HCT116 (cell line): ENCODE data around the gene CASP7. TPM values are rescaled to one million over a fixed set of nuclear protein-coding genes. Genes with fewer than 3 reads are reported as not detected.

Experiments used
- ATAC-seq: fragments of 200-7000 bp; cut with Tn5 transposase; 2 replicates; pipeline ENCODE4 v1.9.1; 2020; ENCODE audit warnings: mild to moderate bottlenecking, moderate library complexity
- BruUV-seq: library from RNA; stranded (reverse); fragments of 400-500 nt; replicated peaks from 2 replicates; lab custom pipeline; 2021; lab: Mats Ljungman, UMichigan
- CTCF ChIA-PET: fragments of 300-600 bp; sonication (Branson Sonifier 250); formaldehyde crosslinking; loops from one replicate; lab custom pipeline; 2021; ENCODE audit warnings: antibody characterized with exemption; lab: Charles Lee
- POLR2A ChIA-PET: fragments of 300-600, 350-600 bp; sonication (Branson Sonifier 250); formaldehyde crosslinking; loops from one replicate; lab custom pipeline; 2021; ENCODE audit warnings: antibody characterized with exemption; lab: Charles Lee
- RAD21 ChIA-PET, 2 experiments: fragments of 300-600 bp; sonication (Branson Sonifier 250); formaldehyde crosslinking; loops; one replicate each; lab custom pipeline; 2023; ENCODE audit warnings: low total read pairs in 2 of 2; ENCODE audit not compliant: uncharacterized antibody in 2 of 2, unreplicated experiment in 2 of 2, low non-redundant PET in 1 of 2; lab: Charles Lee
- DNase-seq: peaks from one replicate; pipeline ENCODE4 v3.0.0-alpha.2; 2010; ENCODE audit warnings: low read depth, low spot score
- H2AFZ ChIP-seq: fragments of 200-600 bp; shearing (Covaris generic), sonication (generic); 2 replicates; pipeline ENCODE4 v1.6.1; 2017; ENCODE audit warnings: low read depth, mixed run types, mixed read lengths, antibody characterized with exemption, low read length; ENCODE audit not compliant: poor library complexity, severe bottlenecking
- H3K27ac ChIP-seq: 2 replicates; pipeline ENCODE4 v1.5.1; 2012; ENCODE audit warnings: low read depth, low read length
- H3K27me3 ChIP-seq: fragments of 200-600 bp; sonication (generic); 2 replicates; pipeline ENCODE4 v1.6.1; 2016; ENCODE audit warnings: mixed run types, low read length, mixed read lengths; ENCODE audit not compliant: insufficient read depth
- H3K36me3 ChIP-seq, 2 experiments: fragments of 200-500 bp in 1 of 2; fragments of 200-600 bp in 1 of 2; sonication (Bioruptor generic) in 1 of 2; sonication (generic) in 1 of 2; 2 replicates each; pipeline versions ENCODE4 v1.5.1 to v1.6.1; 2014 to 2016; ENCODE audit warnings: low read length in 2 of 2, inconsistent platforms in 1 of 2, mixed read lengths in 1 of 2, mixed run types in 1 of 2; ENCODE audit not compliant: insufficient read depth in 2 of 2, control insufficient read depth in 1 of 2
- H3K4me1 ChIP-seq, 2 experiments: fragments of 200-600 bp in 1 of 2; sonication (generic) in 1 of 2; 2 replicates each; pipeline versions ENCODE4 v1.5.1 to v1.6.1; 2012 to 2017; ENCODE audit warnings: low read length in 2 of 2, inconsistent platforms in 1 of 2, mild to moderate bottlenecking in 1 of 2, mixed read lengths in 1 of 2, mixed run types in 1 of 2, moderate library complexity in 1 of 2; ENCODE audit not compliant: insufficient read depth in 2 of 2, control insufficient read depth in 1 of 2
- H3K4me2 ChIP-seq: fragments of 200-600 bp; sonication (generic); 2 replicates; pipeline ENCODE4 v1.6.1; 2017; ENCODE audit warnings: mixed run types, low read length, mixed read lengths
- H3K4me3 ChIP-seq, 2 experiments: fragments of 200-600 bp in 1 of 2; sonication (generic) in 1 of 2; replicated peaks in 1 of 2; 2 replicates each; pipeline ENCODE4 v1.5.1; 2011 to 2016; ENCODE audit warnings: low read length in 2 of 2, control low read depth in 1 of 2, low read depth in 1 of 2, mild to moderate bottlenecking in 1 of 2, mixed read lengths in 1 of 2, mixed run types in 1 of 2
- H3K79me2 ChIP-seq: fragments of 200-600 bp; sonication (generic); 2 replicates; pipeline ENCODE4 v1.6.1; 2017; ENCODE audit warnings: mild to moderate bottlenecking, mixed run types, low read length, moderate library complexity, mixed read lengths; ENCODE audit not compliant: insufficient read depth
- H3K9ac ChIP-seq: fragments of 200-600 bp; sonication (generic); 2 replicates; pipeline ENCODE4 v1.6.1; 2016; ENCODE audit warnings: low read length, mixed read lengths
- H3K9me2 ChIP-seq: fragments of 200-600 bp; sonication (generic), shearing (Covaris generic); 2 replicates; pipeline ENCODE4 v1.6.1; 2017; ENCODE audit warnings: mixed run types, mild to moderate bottlenecking, moderate library complexity; ENCODE audit not compliant: insufficient read depth
- H3K9me3 ChIP-seq, 2 experiments: fragments of 200-500 bp in 1 of 2; fragments of 200-600 bp in 1 of 2; sonication (Bioruptor generic) in 1 of 2; sonication (generic) in 1 of 2; 2 replicates each; pipeline ENCODE4 v1.6.1; 2014 to 2017; ENCODE audit warnings: low read length in 2 of 2, mixed read lengths in 2 of 2, inconsistent platforms in 1 of 2, low read depth in 1 of 2, mild to moderate bottlenecking in 1 of 2, mixed run types in 1 of 2, moderate library complexity in 1 of 2; ENCODE audit not compliant: control insufficient read depth in 1 of 2, insufficient read depth in 1 of 2
- H4K20me1 ChIP-seq: fragments of 200-600 bp; sonication (generic), shearing (Covaris generic); 2 replicates; pipeline ENCODE4 v1.6.1; 2017; ENCODE audit warnings: mixed run types, mild to moderate bottlenecking, moderate library complexity; ENCODE audit not compliant: insufficient read depth
- ATF3 ChIP-seq: IDR thresholded peaks from 2 replicates; pipeline ENCODE4 v1.6.1; 2012
- CBX3 ChIP-seq: IDR thresholded peaks from 2 replicates; pipeline ENCODE4 v1.6.1; 2012; ENCODE audit warnings: low read depth
- CEBPB ChIP-seq: IDR thresholded peaks from 2 replicates; pipeline ENCODE4 v1.6.1; 2012; ENCODE audit warnings: low read depth
- CTCF ChIP-seq, 3 experiments: fragments of 200-600 bp in 1 of 3; sonication (generic) in 1 of 3; IDR thresholded peaks in 2 of 3; conservative IDR thresholded peaks in 1 of 3; 2 replicates each; pipeline ENCODE4 v1.5.1; 2012 to 2017; ENCODE audit warnings: low read depth in 2 of 3, low read length in 2 of 3, antibody characterized with exemption in 1 of 3, borderline replicate concordance in 1 of 3, control low read depth in 1 of 3, mild to moderate bottlenecking in 1 of 3, mixed read lengths in 1 of 3, mixed run types in 1 of 3, moderate library complexity in 1 of 3; ENCODE audit not compliant: insufficient read depth in 1 of 3
- EGR1 ChIP-seq: IDR thresholded peaks from 2 replicates; pipeline ENCODE4 v1.6.1; 2012; ENCODE audit warnings: low read depth
- ELF1 ChIP-seq: IDR thresholded peaks from 2 replicates; pipeline ENCODE4 v1.6.1; 2012; ENCODE audit warnings: low read depth, borderline replicate concordance
- EZH2 ChIP-seq: fragments of 200-600 bp; sonication (generic); IDR thresholded peaks from 2 replicates; pipeline ENCODE4 v1.6.1; 2017; ENCODE audit warnings: antibody characterized with exemption, mixed run types
- JUND ChIP-seq: IDR thresholded peaks from 2 replicates; pipeline ENCODE4 v1.6.1; 2012
- POLR2AphosphoS5 ChIP-seq: IDR thresholded peaks from 2 replicates; pipeline ENCODE4 v1.6.1; 2011; ENCODE audit warnings: mild to moderate bottlenecking, low read depth, low read length, moderate library complexity
- REST ChIP-seq: IDR thresholded peaks from 2 replicates; pipeline ENCODE4 v1.6.1; 2012; ENCODE audit warnings: low read depth
- SIN3A ChIP-seq: IDR thresholded peaks from 2 replicates; pipeline ENCODE4 v1.6.1; 2012; ENCODE audit warnings: low read depth
- SP1 ChIP-seq: IDR thresholded peaks from 2 replicates; pipeline ENCODE4 v1.6.1; 2012; ENCODE audit warnings: low read depth
- SRF ChIP-seq: IDR thresholded peaks from 2 replicates; pipeline ENCODE4 v1.6.1; 2012; ENCODE audit warnings: low read depth
- ZFX ChIP-seq: fragments of 450-650 bp; IDR thresholded peaks from 2 replicates; pipeline ENCODE4 v1.6.1; 2017
- ZNF274 ChIP-seq: fragments of 200-500 bp; sonication (Bioruptor generic); IDR thresholded peaks from 2 replicates; pipeline ENCODE4 v1.6.1; 2014; ENCODE audit warnings: mild to moderate bottlenecking, low read depth, low read length, inconsistent platforms
- intact Hi-C: fragments of 100-400 bp; cut with micrococcal nuclease; formaldehyde crosslinking; loops from 2 replicates; pipeline ENCODE4 v1.10.0; 2022
- total RNA-seq: library from RNA; stranded (reverse); gene quantifications from one replicate; pipeline ENCODE4 v1.2.1, GENCODE V29; 2021; ENCODE audit not compliant: unreplicated experiment
- TF ChIP-seq, protein P1 (sequence below): IDR thresholded peaks from 2 replicates; pipeline ENCODE4 v1.6.1; 2012
- TF ChIP-seq, protein P2 (sequence below): IDR thresholded peaks from 2 replicates; pipeline ENCODE4 v1.6.1; 2011; ENCODE audit warnings: mild to moderate bottlenecking, low read length, moderate library complexity; ENCODE audit not compliant: insufficient replicate concordance; ENCODE audit errors: extremely low read depth

The CASP7 gene
- total RNA-seq, 1 experiment from 2014 or later = 30.5 TPM

DNA sequence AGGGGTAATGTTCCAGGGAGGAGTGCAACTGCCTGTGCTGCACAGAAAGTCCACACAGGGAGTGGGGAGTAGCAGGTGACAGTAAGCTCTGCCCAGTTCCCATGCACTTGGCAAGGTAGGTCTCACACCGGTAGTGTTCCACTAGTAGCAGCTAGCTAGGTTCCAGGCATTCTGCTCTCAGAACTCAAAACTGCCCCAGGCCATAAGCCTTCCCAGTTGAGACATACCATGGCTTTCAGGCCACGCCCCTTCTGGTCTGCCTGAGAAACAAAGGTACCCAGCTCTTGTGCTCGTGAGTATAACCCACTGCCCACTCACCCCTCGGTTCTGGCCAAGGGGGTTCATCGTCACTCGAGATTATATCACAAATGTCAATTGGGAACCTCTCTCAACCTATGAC, 12.6 kb downstream of the CASP7 start:
- ChIA-PET RAD21 (no interaction called here), POLR2A (no interaction called here), CTCF (no interaction called here)
- H3K9me3 ChIP-seq = peaks cover 6 to 11% of the 10 kb centered on the region in 2 experiments; a peak in 3 of 4 replicates
- H2AFZ ChIP-seq = no peak overlapping the region
- ATAC-seq (no peak), DNase-seq (no peak)
- H3K4me3 ChIP-seq = no peak overlapping the region
- H3K36me3 ChIP-seq = peaks cover 0 to 8% of the 10 kb centered on the region in 2 experiments; a peak in 2 of 4 replicates
- H3K9me2 ChIP-seq = no peaks in the 10 kb centered on the region
- no peaks in the 10 kb centered on the region for H3K27me3 ChIP-seq
- intact Hi-C loops = no loop called here
- no peaks in the 10 kb centered on the region for H3K4me1 ChIP-seq
- H3K79me2 ChIP-seq = peaks cover 81% of the 10 kb centered on the region
- TF ChIP-seq, protein P1, sequence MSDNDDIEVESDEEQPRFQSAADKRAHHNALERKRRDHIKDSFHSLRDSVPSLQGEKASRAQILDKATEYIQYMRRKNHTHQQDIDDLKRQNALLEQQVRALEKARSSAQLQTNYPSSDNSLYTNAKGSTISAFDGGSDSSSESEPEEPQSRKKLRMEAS = no peak
- TF ChIP-seq SP1 (no peak), CBX3 (no peak), ELF1 (no peak), POLR2AphosphoS5 (no peak), EGR1 (no peak), JUND (no peak), REST (no peak), SRF (no peak), ATF3 (no peak), SIN3A (no peak), CEBPB (no peak), ZNF274 (no peak), EZH2 (no peak), CTCF (IDR thresholded peaks at IDR 0.05 in 2 of 3, conservative IDR thresholded peaks at IDR 0.05 in 1 of 3; ENCODE audit: borderline replicate concordance in 1 of 3, insufficient read depth in 1 of 3, low read depth in 2 of 3, low read length in 2 of 3) (no peak), ZFX (no peak)
- TF ChIP-seq, protein P2, sequence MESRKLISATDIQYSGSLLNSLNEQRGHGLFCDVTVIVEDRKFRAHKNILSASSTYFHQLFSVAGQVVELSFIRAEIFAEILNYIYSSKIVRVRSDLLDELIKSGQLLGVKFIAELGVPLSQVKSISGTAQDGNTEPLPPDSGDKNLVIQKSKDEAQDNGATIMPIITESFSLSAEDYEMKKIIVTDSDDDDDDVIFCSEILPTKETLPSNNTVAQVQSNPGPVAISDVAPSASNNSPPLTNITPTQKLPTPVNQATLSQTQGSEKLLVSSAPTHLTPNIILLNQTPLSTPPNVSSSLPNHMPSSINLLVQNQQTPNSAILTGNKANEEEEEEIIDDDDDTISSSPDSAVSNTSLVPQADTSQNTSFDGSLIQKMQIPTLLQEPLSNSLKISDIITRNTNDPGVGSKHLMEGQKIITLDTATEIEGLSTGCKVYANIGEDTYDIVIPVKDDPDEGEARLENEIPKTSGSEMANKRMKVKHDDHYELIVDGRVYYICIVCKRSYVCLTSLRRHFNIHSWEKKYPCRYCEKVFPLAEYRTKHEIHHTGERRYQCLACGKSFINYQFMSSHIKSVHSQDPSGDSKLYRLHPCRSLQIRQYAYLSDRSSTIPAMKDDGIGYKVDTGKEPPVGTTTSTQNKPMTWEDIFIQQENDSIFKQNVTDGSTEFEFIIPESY = no peak
- H3K27ac ChIP-seq = no peak overlapping the region
- no TSS peak for BruUV-seq
- H3K9ac ChIP-seq = no peak overlapping the region
- H3K4me2 ChIP-seq = no peak overlapping the region
- no peaks in the 10 kb centered on the region for H4K20me1 ChIP-seq
